Lower leg skin (tissue), 3 donors: ENCODE data around the gene PJA1.

ENCODE experiments used
- POLR2A ChIP-seq, 2 donors: fragments of 450-650 bp; IDR thresholded peaks; one replicate each; pipeline ENCODE4 v1.6.1; 2016 to 2017; ENCODE audit warnings: antibody characterized with exemption in 2 of 2, mild to moderate bottlenecking in 1 of 2, moderate library complexity in 1 of 2
- TF ChIP-seq, protein P1 (sequence below), 3 donors: fragments of 450-650 bp; IDR thresholded peaks; one replicate each; pipeline ENCODE4 v1.5.1; 2016; ENCODE audit warnings: antibody characterized with exemption in 3 of 3, mild to moderate bottlenecking in 3 of 3, moderate library complexity in 2 of 3

DNA sequence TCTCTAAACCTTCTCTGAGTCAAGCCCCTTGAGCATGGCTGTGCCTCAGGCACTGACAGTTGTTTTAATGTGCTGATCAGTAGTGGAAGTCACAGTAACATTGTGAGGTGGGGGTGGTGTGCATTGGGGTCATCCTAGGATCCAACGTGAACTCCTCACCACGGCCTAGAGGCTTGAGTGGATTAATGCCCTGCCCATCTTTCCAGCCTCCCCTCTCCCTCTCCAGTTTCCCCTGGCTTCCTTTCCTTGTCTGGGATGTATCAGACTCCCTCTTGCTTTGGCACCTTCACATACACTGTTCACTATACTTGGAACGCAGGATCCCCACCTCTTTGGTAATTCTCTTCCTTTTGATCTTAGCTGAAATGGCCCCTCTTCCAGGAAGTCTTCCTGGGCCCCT lies 13.3 kb upstream of the PJA1 start:
- TF ChIP-seq, protein P1, sequence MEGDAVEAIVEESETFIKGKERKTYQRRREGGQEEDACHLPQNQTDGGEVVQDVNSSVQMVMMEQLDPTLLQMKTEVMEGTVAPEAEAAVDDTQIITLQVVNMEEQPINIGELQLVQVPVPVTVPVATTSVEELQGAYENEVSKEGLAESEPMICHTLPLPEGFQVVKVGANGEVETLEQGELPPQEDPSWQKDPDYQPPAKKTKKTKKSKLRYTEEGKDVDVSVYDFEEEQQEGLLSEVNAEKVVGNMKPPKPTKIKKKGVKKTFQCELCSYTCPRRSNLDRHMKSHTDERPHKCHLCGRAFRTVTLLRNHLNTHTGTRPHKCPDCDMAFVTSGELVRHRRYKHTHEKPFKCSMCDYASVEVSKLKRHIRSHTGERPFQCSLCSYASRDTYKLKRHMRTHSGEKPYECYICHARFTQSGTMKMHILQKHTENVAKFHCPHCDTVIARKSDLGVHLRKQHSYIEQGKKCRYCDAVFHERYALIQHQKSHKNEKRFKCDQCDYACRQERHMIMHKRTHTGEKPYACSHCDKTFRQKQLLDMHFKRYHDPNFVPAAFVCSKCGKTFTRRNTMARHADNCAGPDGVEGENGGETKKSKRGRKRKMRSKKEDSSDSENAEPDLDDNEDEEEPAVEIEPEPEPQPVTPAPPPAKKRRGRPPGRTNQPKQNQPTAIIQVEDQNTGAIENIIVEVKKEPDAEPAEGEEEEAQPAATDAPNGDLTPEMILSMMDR (IDR thresholded peaks at IDR 0.05) = no peak
- no peak for TF ChIP-seq POLR2A (IDR thresholded peaks at IDR 0.05)
